HEK293 (cell line): ENCODE data around the gene SRRM2.
A peak's percentile ranks its signal among the peaks of the same experiment; 100 is the strongest.

Experiments used
- CTCF ChIA-PET: fragments of 350-600 bp; formaldehyde crosslinking; extraction: SDS; loops from one replicate; lab custom pipeline; 2021; ENCODE audit warnings: antibody characterized with exemption; lab: Yijun Ruan, JAX
- POLR2A ChIA-PET: fragments of 300-600 bp; formaldehyde crosslinking; extraction: SDS; loops from one replicate; lab custom pipeline; 2020; ENCODE audit warnings: antibody characterized with exemption, inconsistent platforms; lab: Yijun Ruan, JAX
- H3K27ac ChIP-seq: fragments of 200-500 bp; sonication (Bioruptor generic); 2 replicates; pipeline ENCODE4 v1.5.1; 2014; ENCODE audit warnings: low read depth, low read length, control low read depth, inconsistent platforms; ENCODE audit errors: extremely low read depth
- H3K36me3 ChIP-seq, 2 experiments: fragments of 200-500 bp in 1 of 2; sonication (Bioruptor generic) in 1 of 2; 1 replicate in 1 of 2; 2 replicates in 1 of 2; pipeline ENCODE4 v1.5.1; 2014 to 2017; ENCODE audit warnings: inconsistent platforms in 2 of 2, low read length in 2 of 2; ENCODE audit not compliant: control insufficient read depth in 2 of 2, insufficient read depth in 1 of 2
- H3K4me1 ChIP-seq: fragments of 200-500 bp; sonication (Bioruptor generic); 2 replicates; pipeline ENCODE4 v1.5.1; 2014; ENCODE audit warnings: mild to moderate bottlenecking, low read length, inconsistent platforms; ENCODE audit not compliant: control insufficient read depth, insufficient read depth
- H3K4me3 ChIP-seq: 2 replicates; pipeline ENCODE4 v1.5.1; 2011; ENCODE audit warnings: low read depth, mild to moderate bottlenecking, control low read depth, low read length, moderate library complexity
- H3K9me3 ChIP-seq: fragments of 200-500 bp; sonication (Bioruptor generic); 2 replicates; pipeline ENCODE4 v1.5.1; 2014; ENCODE audit warnings: low read depth, low read length, inconsistent platforms; ENCODE audit not compliant: control insufficient read depth, insufficient read depth
- GLIS2 ChIP-seq: fragments of 450-650 bp; formaldehyde crosslinking; IDR thresholded peaks from 2 replicates; pipeline ENCODE4 v1.5.1; 2016; ENCODE audit warnings: missing biosample characterization, missing genetic modification characterization
- PRDM10 ChIP-seq: fragments of 450-650 bp; formaldehyde crosslinking; IDR thresholded peaks from 2 replicates; pipeline ENCODE4 v1.5.1; 2016; ENCODE audit warnings: missing biosample characterization, missing genetic modification characterization
- ZIC2 ChIP-seq: fragments of 450-650 bp; formaldehyde crosslinking; IDR thresholded peaks from 2 replicates; pipeline ENCODE4 v1.5.1; 2016; ENCODE audit warnings: missing biosample characterization, missing genetic modification characterization
- ZNF121 ChIP-seq: fragments of 450-650 bp; formaldehyde crosslinking; IDR thresholded peaks from 2 replicates; pipeline ENCODE4 v1.5.1; 2016; ENCODE audit warnings: missing biosample characterization, missing genetic modification characterization
- ZNF133 ChIP-seq: fragments of 450-650 bp; formaldehyde crosslinking; IDR thresholded peaks from 2 replicates; pipeline ENCODE4 v1.5.1; 2016; ENCODE audit warnings: missing biosample characterization, missing genetic modification characterization
- ZNF302 ChIP-seq: fragments of 450-650 bp; formaldehyde crosslinking; IDR thresholded peaks from 2 replicates; pipeline ENCODE4 v1.5.1; 2016; ENCODE audit warnings: missing biosample characterization, missing genetic modification characterization, low read depth
- ZNF394 ChIP-seq: fragments of 450-650 bp; formaldehyde crosslinking; IDR thresholded peaks from 2 replicates; pipeline ENCODE4 v1.5.1; 2016; ENCODE audit warnings: missing biosample characterization, missing genetic modification characterization, mild to moderate bottlenecking, moderate library complexity, borderline replicate concordance
- ZNF600 ChIP-seq: fragments of 450-650 bp; formaldehyde crosslinking; IDR thresholded peaks from 2 replicates; pipeline ENCODE4 v1.5.1; 2016; ENCODE audit warnings: missing biosample characterization, missing genetic modification characterization
- ZNF621 ChIP-seq: fragments of 450-650 bp; formaldehyde crosslinking; IDR thresholded peaks from 2 replicates; pipeline ENCODE4 v1.5.1; 2017; ENCODE audit warnings: missing biosample characterization, missing genetic modification characterization
- ZNF670 ChIP-seq: fragments of 450-650 bp; formaldehyde crosslinking; IDR thresholded peaks from 2 replicates; pipeline ENCODE4 v1.5.1; 2016; ENCODE audit warnings: missing biosample characterization, missing genetic modification characterization, low read depth
- ZSCAN18 ChIP-seq: fragments of 450-650 bp; formaldehyde crosslinking; IDR thresholded peaks from 2 replicates; pipeline ENCODE4 v1.5.1; 2016; ENCODE audit warnings: missing biosample characterization, missing genetic modification characterization
- TF ChIP-seq, protein P1 (sequence below): fragments of 450-650 bp; formaldehyde crosslinking; IDR thresholded peaks from 2 replicates; pipeline ENCODE4 v1.5.1; 2017; ENCODE audit warnings: missing biosample characterization, missing genetic modification characterization

SRRM2 gene

GRCh38 chr16:2765462-2766404 is 13.3 kb downstream of the SRRM2 start:
- no peak overlapping the region for H3K4me3 ChIP-seq
- no peaks in the 10 kb centered on the region; the same call in 1 of the 2 replicates for H3K4me1 ChIP-seq
- ChIA-PET POLR2A (interaction anchor here (1.0 to 1.9 kb wide), 2 partner anchors 8 to 10 kb away, joined by 5 to 6 read pairs; no protein-coding TSS in a partner anchor), CTCF (interaction anchor here (1.0 kb wide), 1 partner anchor 9 kb away, joined by 3 read pairs; no protein-coding TSS in a partner anchor)
- H3K36me3 ChIP-seq, result peaks cover 36 to 100% of the 10 kb centered on the region in 2 experiments
- no peaks in the 10 kb centered on the region for H3K9me3 ChIP-seq
- no peak for TF ChIP-seq ZNF394 (tag by site-specific recombination)
- TF ChIP-seq, protein P1, sequence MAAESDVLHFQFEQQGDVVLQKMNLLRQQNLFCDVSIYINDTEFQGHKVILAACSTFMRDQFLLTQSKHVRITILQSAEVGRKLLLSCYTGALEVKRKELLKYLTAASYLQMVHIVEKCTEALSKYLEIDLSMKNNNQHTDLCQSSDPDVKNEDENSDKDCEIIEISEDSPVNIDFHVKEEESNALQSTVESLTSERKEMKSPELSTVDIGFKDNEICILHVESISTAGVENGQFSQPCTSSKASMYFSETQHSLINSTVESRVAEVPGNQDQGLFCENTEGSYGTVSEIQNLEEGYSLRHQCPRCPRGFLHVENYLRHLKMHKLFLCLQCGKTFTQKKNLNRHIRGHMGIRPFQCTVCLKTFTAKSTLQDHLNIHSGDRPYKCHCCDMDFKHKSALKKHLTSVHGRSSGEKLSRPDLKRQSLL, result peak; percentile 76; the same call in 1 of the 2 replicates
- H3K27ac ChIP-seq, result no peak overlapping the region

- Histone ChIP-seq H3K4me3 (no peak overlapping the region), H3K36me3 (peaks cover 31 to 100% of the 10 kb centered on the region in 2 experiments)
- ChIA-PET POLR2A (interaction anchor here (1.0 kb wide), 2 partner anchors 9 to 14 kb away, joined by 3 to 5 read pairs; partner anchors contain the start of gene SRRM2), CTCF (interaction anchor here (0.8 kb wide), 1 partner anchor 82 kb away, joined by 4 read pairs; no protein-coding TSS in a partner anchor)
- TF ChIP-seq ZNF670 (tag by site-specific recombination) (no peak), ZNF121 (tag by site-specific recombination) (no peak), ZNF302 (tag by site-specific recombination) (no peak), ZNF621 (tag by site-specific recombination) (no peak), PRDM10 (tag by site-specific recombination) (no peak), GLIS2 (tag by site-specific recombination) (no peak)
- TF ChIP-seq, all 188 proteins: peak for 0
- Histone ChIP-seq H3K27ac (no peak overlapping the region), H3K4me1 (no peaks in the 10 kb centered on the region; the same call in 1 of the 2 replicates), H3K9me3 (no peaks in the 10 kb centered on the region)
Measured at GRCh38 chr16:2766430-2767139, 14.1 kb downstream of the SRRM2 start.

DNA sequence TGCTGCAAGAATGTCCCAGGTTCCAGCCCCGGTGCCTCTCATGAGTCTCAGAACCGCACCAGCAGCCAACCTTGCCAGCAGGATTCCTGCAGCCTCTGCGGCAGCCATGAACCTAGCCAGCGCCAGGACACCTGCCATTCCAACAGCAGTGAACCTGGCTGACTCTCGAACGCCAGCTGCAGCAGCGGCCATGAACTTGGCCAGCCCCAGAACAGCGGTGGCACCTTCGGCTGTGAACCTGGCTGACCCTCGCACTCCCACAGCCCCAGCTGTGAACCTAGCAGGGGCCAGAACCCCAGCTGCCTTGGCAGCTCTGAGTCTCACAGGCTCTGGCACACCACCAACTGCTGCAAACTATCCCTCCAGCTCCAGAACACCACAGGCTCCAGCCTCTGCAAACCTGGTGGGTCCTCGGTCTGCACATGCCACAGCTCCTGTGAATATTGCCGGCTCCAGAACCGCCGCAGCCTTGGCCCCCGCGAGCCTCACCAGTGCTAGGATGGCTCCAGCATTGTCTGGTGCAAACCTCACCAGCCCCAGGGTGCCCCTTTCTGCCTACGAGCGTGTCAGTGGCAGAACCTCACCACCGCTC is 14.8 kb downstream of the SRRM2 start:
- no peaks in the 10 kb centered on the region; the same call in 1 of the 2 replicates for H3K4me1 ChIP-seq
- no peak overlapping the region for H3K4me3 ChIP-seq
- H3K27ac ChIP-seq, result no peak overlapping the region
- no peaks in the 10 kb centered on the region for H3K9me3 ChIP-seq
- CTCF ChIA-PET, result interaction anchor here (0.8 kb wide), 1 partner anchor 81 kb away, joined by 4 read pairs; no protein-coding TSS in a partner anchor
- TF ChIP-seq ZSCAN18 (tag by site-specific recombination) (no peak), ZIC2 (tag by site-specific recombination) (peak; percentile 31), ZNF600 (tag by site-specific recombination) (peak; percentile 99), ZNF133 (tag by site-specific recombination) (no peak)
- TF ChIP-seq, protein P1, result peak; percentile 83
- H3K36me3 ChIP-seq, result peaks cover 25 to 100% of the 10 kb centered on the region in 2 experiments
- POLR2A ChIA-PET, result interaction anchor here (0.6 to 1.1 kb wide), 5 partner anchors 9 to 33 kb away, joined by 3 to 5 read pairs (median 4); partner anchors contain the start of gene SRRM2
